ENCODE results near the gene BICDL2. TPM values are rescaled to one million over a fixed set of nuclear protein-coding genes. Genes with fewer than 3 reads are reported as not detected.

The BICDL2 gene
- total and polyA plus RNA-seq, 2 donors (not counting 3 experiments of a cell fraction or from before 2014, with no cell fraction given): not detected

DNA sequence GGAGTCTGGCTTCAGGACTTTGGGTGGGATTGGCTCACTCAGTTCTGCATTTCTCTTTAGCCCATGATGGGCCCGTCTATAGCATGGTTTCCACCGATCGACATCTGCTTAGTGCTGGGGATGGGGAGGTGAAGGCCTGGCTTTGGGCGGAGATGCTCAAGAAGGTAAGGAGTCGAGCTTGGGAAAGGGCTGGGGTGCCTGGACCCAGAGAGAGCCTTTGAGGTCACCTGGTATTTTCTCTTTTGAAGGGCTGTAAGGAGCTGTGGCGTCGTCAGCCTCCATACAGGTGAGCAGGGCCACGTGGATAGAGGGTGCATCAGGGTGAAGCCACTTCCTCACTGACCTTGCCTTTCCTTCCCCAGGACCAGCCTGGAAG, 10.8 kb downstream of the BICDL2 start:
- H3K9ac ChIP-seq (replicated peaks; ENCODE audit: extremely low read depth, insufficient read depth, low read length): no peak overlapping the region
- H3K27me3 ChIP-seq (ENCODE audit: control insufficient read depth in 2 of 2, insufficient read depth in 2 of 2, low read length in 2 of 2): peaks cover 20 to 22% of the 10 kb centered on the region in 2 experiments
- dilution Hi-C loops (cut with MboI; ENCODE audit: extremely low pct_ligation_motif_present, low sequenced_read_pairs) (no loop called here), intact Hi-C loops (cut with micrococcal nuclease) (no loop called here)
- CTCF ChIA-PET: interaction anchor here (1.3 to 1.5 kb wide), 2 partner anchors 8 to 104 kb away, joined by 3 to 5 read pairs; no protein-coding TSS in a partner anchor
- H3K4me1 ChIP-seq (ENCODE audit: control insufficient read depth, extremely low read depth, insufficient read depth, low read length): peaks cover 18% of the 10 kb centered on the region
- no peaks in the 10 kb centered on the region for H4K20me1 ChIP-seq (replicated peaks; ENCODE audit: control insufficient read depth, extremely low read depth, insufficient read depth, low read length)
- no peaks in the 10 kb centered on the region for H3K9me3 ChIP-seq (replicated peaks; ENCODE audit: control insufficient read depth, insufficient read depth, low read length)
- no peak overlapping the region for H3K27ac ChIP-seq (ENCODE audit: insufficient read depth, low read depth, low read length)
- no peak for DNase-seq (ENCODE audit: low read depth, low spot score)
- peaks cover 0 to 9% of the 10 kb centered on the region in 2 experiments for H3K36me3 ChIP-seq (ENCODE audit: control insufficient read depth in 2 of 2, extremely low read depth in 1 of 2, insufficient read depth in 2 of 2, low read length in 2 of 2)
- TF ChIP-seq JUN (IDR thresholded peaks at IDR 0.05; ENCODE audit: borderline replicate concordance, insufficient read depth, insufficient read length, low read depth) (no peak), FOS (IDR thresholded peaks at IDR 0.05; ENCODE audit: borderline replicate concordance, insufficient read depth, low read length) (no peak), EZH2 (IDR thresholded peaks at IDR 0.05; ENCODE audit: borderline replicate concordance, low read depth, low read length, severe bottlenecking) (no peak), GATA2 (IDR thresholded peaks at IDR 0.05; ENCODE audit: insufficient read depth, insufficient read length, low read depth, low read length) (no peak), MYC (IDR thresholded peaks at IDR 0.05; ENCODE audit: low read depth, low read length) (no peak), POLR2A (IDR thresholded peaks at IDR 0.05; ENCODE audit: low read depth, low read length) (no peak), POLR2AphosphoS5 (IDR thresholded peaks at IDR 0.05; ENCODE audit: insufficient read depth, low read depth, low read length) (no peak)
- TF ChIP-seq, protein P1, sequence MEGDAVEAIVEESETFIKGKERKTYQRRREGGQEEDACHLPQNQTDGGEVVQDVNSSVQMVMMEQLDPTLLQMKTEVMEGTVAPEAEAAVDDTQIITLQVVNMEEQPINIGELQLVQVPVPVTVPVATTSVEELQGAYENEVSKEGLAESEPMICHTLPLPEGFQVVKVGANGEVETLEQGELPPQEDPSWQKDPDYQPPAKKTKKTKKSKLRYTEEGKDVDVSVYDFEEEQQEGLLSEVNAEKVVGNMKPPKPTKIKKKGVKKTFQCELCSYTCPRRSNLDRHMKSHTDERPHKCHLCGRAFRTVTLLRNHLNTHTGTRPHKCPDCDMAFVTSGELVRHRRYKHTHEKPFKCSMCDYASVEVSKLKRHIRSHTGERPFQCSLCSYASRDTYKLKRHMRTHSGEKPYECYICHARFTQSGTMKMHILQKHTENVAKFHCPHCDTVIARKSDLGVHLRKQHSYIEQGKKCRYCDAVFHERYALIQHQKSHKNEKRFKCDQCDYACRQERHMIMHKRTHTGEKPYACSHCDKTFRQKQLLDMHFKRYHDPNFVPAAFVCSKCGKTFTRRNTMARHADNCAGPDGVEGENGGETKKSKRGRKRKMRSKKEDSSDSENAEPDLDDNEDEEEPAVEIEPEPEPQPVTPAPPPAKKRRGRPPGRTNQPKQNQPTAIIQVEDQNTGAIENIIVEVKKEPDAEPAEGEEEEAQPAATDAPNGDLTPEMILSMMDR (IDR thresholded peaks at IDR 0.05; ENCODE audit: extremely low read depth in 1 of 2, insufficient read depth in 1 of 2, low read depth in 1 of 2, low read length in 2 of 2): no peak
- TF ChIP-seq, protein P2, sequence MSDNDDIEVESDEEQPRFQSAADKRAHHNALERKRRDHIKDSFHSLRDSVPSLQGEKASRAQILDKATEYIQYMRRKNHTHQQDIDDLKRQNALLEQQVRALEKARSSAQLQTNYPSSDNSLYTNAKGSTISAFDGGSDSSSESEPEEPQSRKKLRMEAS (IDR thresholded peaks at IDR 0.05; ENCODE audit: insufficient read depth, insufficient read length): no peak
- H3K4me3 ChIP-seq (replicated peaks in 1 of 3; ENCODE audit: insufficient read depth in 1 of 3, low read depth in 1 of 3, low read length in 3 of 3): no peak overlapping the region
- FAIRE-seq: no peak
- BruUV-seq (replicated peaks): no TSS peak
- peaks cover 2% of the 10 kb centered on the region for H3K79me2 ChIP-seq (ENCODE audit: control insufficient read depth, insufficient read depth, low read length)
- no peak overlapping the region for H2AFZ ChIP-seq (ENCODE audit: low read depth, low read length)
- POLR2A ChIA-PET: no interaction called here
- H3K9me1 ChIP-seq (replicated peaks; ENCODE audit: control insufficient read depth, extremely low read depth, insufficient read depth, low read length): no peaks in the 10 kb centered on the region
- no peak overlapping the region for H3K4me2 ChIP-seq (ENCODE audit: insufficient read depth, low read length)
